WTC11 (cell line): Measurements from ENCODE around the gene LHX4. TPM values are rescaled to one million over a fixed set of nuclear protein-coding genes. Genes with fewer than 3 reads are reported as not detected.

ENCODE experiments used
- ATAC-seq: fragments of 200-7000 bp; cut with Tn5 transposase; 2 replicates; pipeline ENCODE4 v1.10.0; 2021; ENCODE audit warnings: mild to moderate bottlenecking, moderate library complexity
- CTCF ChIA-PET: fragments of 300-600 bp; sonication (Branson Sonifier 250); formaldehyde crosslinking; loops from one replicate; lab custom pipeline; 2021; ENCODE audit warnings: antibody characterized with exemption; lab: Charles Lee
- POLR2A ChIA-PET: fragments of 350-600 bp; sonication (Branson Sonifier 250); formaldehyde crosslinking; loops from one replicate; lab custom pipeline; 2021; ENCODE audit warnings: antibody characterized with exemption; lab: Charles Lee
- DNase-seq: peaks from one replicate; pipeline ENCODE4 v3.0.0; 2021; ENCODE audit warnings: low spot score
- H3K27ac Mint-ChIP-seq: 2 replicates; pipeline ENCODE4 v1.8.0; 2021; ENCODE audit warnings: mixed read lengths
- H3K27me3 Mint-ChIP-seq: 2 replicates; pipeline ENCODE4 v1.8.0; 2021; ENCODE audit warnings: low read depth, mild to moderate bottlenecking, moderate library complexity, mixed read lengths
- H3K36me3 Mint-ChIP-seq: 2 replicates; pipeline ENCODE4 v1.8.0; 2021; ENCODE audit warnings: mixed read lengths
- H3K4me1 Mint-ChIP-seq: 2 replicates; pipeline ENCODE4 v1.8.0; 2022; ENCODE audit warnings: mixed read lengths
- H3K4me3 Mint-ChIP-seq: 2 replicates; pipeline ENCODE4 v1.8.0; 2021; ENCODE audit warnings: mild to moderate bottlenecking, moderate library complexity, mixed read lengths
- H3K9me3 Mint-ChIP-seq: 2 replicates; pipeline ENCODE4 v1.8.0; 2021; ENCODE audit warnings: mixed read lengths
- ARID4B ChIP-seq: sonication (generic); formaldehyde crosslinking; IDR thresholded peaks from 2 replicates; pipeline ENCODE4 v1.8.0; 2023; ENCODE audit warnings: missing genetic modification reagents, mild to moderate bottlenecking, borderline replicate concordance
- ATF1 ChIP-seq: sonication (generic); formaldehyde crosslinking; IDR thresholded peaks from 2 replicates; pipeline ENCODE4 v1.8.1; 2023; ENCODE audit warnings: mild to moderate bottlenecking, moderate library complexity, missing genetic modification reagents
- CREB1 ChIP-seq: sonication (generic); formaldehyde crosslinking; IDR thresholded peaks from 2 replicates; pipeline ENCODE4 v1.8.0; 2023; ENCODE audit warnings: mild to moderate bottlenecking, missing genetic modification reagents
- CTCF ChIP-seq: fragments of 200-600 bp; IDR thresholded peaks from 2 replicates; pipeline ENCODE4 v1.8.0; 2022; ENCODE audit warnings: antibody characterized with exemption
- E2F5 ChIP-seq: sonication (generic); formaldehyde crosslinking; IDR thresholded peaks from 2 replicates; pipeline ENCODE4 v1.8.1; 2022; ENCODE audit warnings: mild to moderate bottlenecking, moderate library complexity, missing genetic modification reagents
- ERG ChIP-seq: fragments of 250-450 bp; sonication (Bioruptor Pico); IDR thresholded peaks from 2 replicates; pipeline ENCODE4 v1.8.0; 2021; ENCODE audit warnings: mild to moderate bottlenecking
- FOXP1 ChIP-seq: sonication (generic); formaldehyde crosslinking; IDR thresholded peaks from 2 replicates; pipeline ENCODE4 v1.8.0; 2022; ENCODE audit warnings: missing genetic modification reagents, mild to moderate bottlenecking, moderate library complexity, borderline replicate concordance
- MLX ChIP-seq: sonication (generic); formaldehyde crosslinking; IDR thresholded peaks from 2 replicates; pipeline ENCODE4 v1.8.1; 2023; ENCODE audit warnings: mild to moderate bottlenecking, missing genetic modification reagents, moderate library complexity
- NR3C1 ChIP-seq: sonication (generic); formaldehyde crosslinking; conservative IDR thresholded peaks from 2 replicates; pipeline ENCODE4 v1.8.1; 2023; ENCODE audit warnings: low read depth, mild to moderate bottlenecking, missing genetic modification reagents
- SMAD3 ChIP-seq: sonication (generic); formaldehyde crosslinking; IDR thresholded peaks from 2 replicates; pipeline ENCODE4 v1.8.0; 2022; ENCODE audit warnings: missing genetic modification reagents, mild to moderate bottlenecking, borderline replicate concordance
- TEAD4 ChIP-seq: sonication (generic); formaldehyde crosslinking; IDR thresholded peaks from 2 replicates; pipeline ENCODE4 v1.8.0; 2022; ENCODE audit warnings: mild to moderate bottlenecking, missing genetic modification reagents
- ZNF219 ChIP-seq: sonication (generic); formaldehyde crosslinking; IDR thresholded peaks from 2 replicates; pipeline ENCODE4 v1.8.0; 2023; ENCODE audit warnings: missing genetic modification reagents, mild to moderate bottlenecking, borderline replicate concordance
- ZNF317 ChIP-seq: sonication (generic); formaldehyde crosslinking; IDR thresholded peaks from 2 replicates; pipeline ENCODE4 v1.8.1; 2023; ENCODE audit warnings: low read depth, mild to moderate bottlenecking, moderate library complexity, missing genetic modification reagents, borderline replicate concordance
- total RNA-seq: library from RNA; stranded (reverse); gene quantifications from 3 replicates; pipeline ENCODE4 v1.2.3, GENCODE V29; 2021

LHX4 gene
- total RNA-seq, 1 experiment from 2014 or later, result 19.2 TPM

GRCh38 chr1:180228648-180229482 is 1.2 kb upstream of the LHX4 start (continued):
- TF ChIP-seq E2F5, result no peak; the same call in 1 of the 2 replicates

- ATAC-seq, result peak; percentile 2
- TF ChIP-seq ARID4B (CRISPR knock-in tag), result 0 out of 2 replicates have a peak, but pooled peaks have one; percentile 13
- TF ChIP-seq ZNF317 (CRISPR knock-in tag), result no peak
- TF ChIP-seq SMAD3 (CRISPR knock-in tag), result no peak
- no peak for TF ChIP-seq ATF1 (CRISPR knock-in tag)
- TF ChIP-seq ERG (CRISPR knock-in tag), result no peak
- Mint-ChIP-seq H3K36me3 (no peaks in the 10 kb centered on the region), H3K4me3 (peak overlapping the region; percentile 82), H3K27me3 (peaks cover 81% of the 10 kb centered on the region), H3K9me3 (no peaks in the 10 kb centered on the region), H3K4me1 (peaks cover 37% of the 10 kb centered on the region), H3K27ac (no peak overlapping the region)
- ChIA-PET POLR2A (interaction anchor here (1.0 kb wide), 1 partner anchor 272 kb away, joined by 4 read pairs; the partner anchor contains the start of gene ACBD6), CTCF (interaction anchor here (1.0 to 4.3 kb wide), 7 partner anchors 9 to 48 kb away, joined by 3 to 34 read pairs (median 6); no protein-coding TSS in a partner anchor)
- peak; percentile 54 for DNase-seq
Measured at GRCh38 chr1:180230416-180230790, 339 bp downstream of the LHX4 start.

GRCh38 chr1:180230791-180231505 is 884 bp downstream of the LHX4 start:
- no peaks in the 10 kb centered on the region for H3K36me3 Mint-ChIP-seq
- H3K9me3 Mint-ChIP-seq, result no peaks in the 10 kb centered on the region
- ATAC-seq (peak; percentile 2), DNase-seq (peak; percentile 74)
- POLR2A ChIA-PET, result no interaction called here
- peaks cover 39% of the 10 kb centered on the region for H3K4me1 Mint-ChIP-seq
- no peak overlapping the region for H3K27ac Mint-ChIP-seq
- peaks cover 86% of the 10 kb centered on the region for H3K27me3 Mint-ChIP-seq
- CTCF ChIA-PET, result interaction anchor here (0.7 to 4.3 kb wide), 18 partner anchors 9 to 185 kb away, joined by 3 to 34 read pairs (median 4); no protein-coding TSS in a partner anchor
- H3K4me3 Mint-ChIP-seq, result peak overlapping the region; percentile 82
- TF ChIP-seq CTCF (no peak), ZNF219 (CRISPR knock-in tag) (no peak), ARID4B (CRISPR knock-in tag) (0 out of 2 replicates have a peak, but pooled peaks have one; percentile 14), CREB1 (no peak), FOXP1 (CRISPR knock-in tag) (peak; percentile 50; the same call in 1 of the 2 replicates), E2F5 (peak; percentile 52; the same call in 1 of the 2 replicates), NR3C1 (CRISPR knock-in tag) (no peak), TEAD4 (CRISPR knock-in tag) (peak; percentile 89; the same call in 1 of the 2 replicates), MLX (CRISPR knock-in tag) (peak; percentile 21; the same call in 1 of the 2 replicates)
